Measurements from ENCODE around the gene CALML4.
"Not testable (repeated sequence)": the region's sequence is repeated elsewhere in the genome, so short reads cannot be mapped to it uniquely, and the experiment has no call there.

Gene CALML4

GRCh38 chr15:68207176-68207935, 2.2 kb upstream of the CALML4 start:
- FAIRE-seq: no peak

GRCh38 chr15:68206711-68207151, 1.6 kb upstream of the CALML4 start:
- no peak for FAIRE-seq

DNA sequence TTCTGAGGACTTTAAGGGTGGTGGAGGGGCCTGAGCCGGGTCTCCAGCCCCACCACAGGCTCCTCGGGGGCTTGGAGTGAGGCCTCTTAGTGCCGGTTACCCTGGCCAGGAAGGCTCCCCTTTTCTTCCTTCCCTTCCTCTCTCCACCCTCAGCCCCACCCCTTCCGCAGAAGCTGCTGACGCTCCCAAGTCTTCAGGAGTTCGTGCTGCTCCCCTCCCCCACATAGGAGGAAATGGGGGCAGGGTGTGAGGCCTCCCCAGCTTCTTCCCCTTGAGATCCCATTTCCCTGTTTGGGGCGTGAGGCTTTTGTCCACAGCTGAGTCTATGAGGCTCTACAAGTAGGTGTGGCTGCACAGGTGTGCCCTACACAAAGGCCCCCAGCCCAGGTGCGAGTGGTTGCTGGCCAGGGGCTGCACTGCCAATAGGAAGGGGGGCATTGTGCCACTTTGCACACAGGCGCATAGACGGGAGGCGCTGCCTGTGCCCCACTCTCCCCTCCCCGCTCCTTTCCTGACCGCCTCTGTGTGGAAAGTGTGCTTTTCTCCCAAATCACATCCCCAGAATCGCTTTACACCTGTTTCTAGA, 915 bp upstream of the CALML4 start:
- FAIRE-seq: no peak

- FAIRE-seq: no peak
Observed at GRCh38 chr15:68205558-68205944, 419 bp upstream of the CALML4 start.

GRCh38 chr15:68204361-68204760, 771 bp downstream of the CALML4 start:
- FAIRE-seq: no peak

DNA sequence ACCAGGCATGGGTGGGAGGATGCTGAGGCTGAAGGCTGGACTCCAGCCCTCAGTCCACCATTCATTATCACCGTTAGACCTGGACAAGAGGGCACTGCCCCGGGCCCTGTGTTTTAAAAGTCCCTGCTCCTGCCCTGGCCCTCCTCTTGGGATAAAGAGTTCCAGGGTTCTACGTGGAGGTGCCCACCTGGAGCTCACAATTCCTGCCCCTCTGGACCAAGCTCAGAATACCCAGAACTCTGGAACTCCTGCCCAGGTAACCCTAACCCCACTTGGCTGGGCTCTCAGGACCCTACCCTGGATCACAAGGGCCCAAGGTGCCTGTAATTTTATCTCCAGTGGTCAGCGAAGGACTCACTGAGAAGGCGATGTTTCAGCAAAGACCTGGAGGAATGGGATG, 1.2 kb downstream of the CALML4 start:
- FAIRE-seq: no peak

GRCh38 chr15:68203486-68203885, 1.6 kb downstream of the CALML4 start:
- no peak for FAIRE-seq

DNA sequence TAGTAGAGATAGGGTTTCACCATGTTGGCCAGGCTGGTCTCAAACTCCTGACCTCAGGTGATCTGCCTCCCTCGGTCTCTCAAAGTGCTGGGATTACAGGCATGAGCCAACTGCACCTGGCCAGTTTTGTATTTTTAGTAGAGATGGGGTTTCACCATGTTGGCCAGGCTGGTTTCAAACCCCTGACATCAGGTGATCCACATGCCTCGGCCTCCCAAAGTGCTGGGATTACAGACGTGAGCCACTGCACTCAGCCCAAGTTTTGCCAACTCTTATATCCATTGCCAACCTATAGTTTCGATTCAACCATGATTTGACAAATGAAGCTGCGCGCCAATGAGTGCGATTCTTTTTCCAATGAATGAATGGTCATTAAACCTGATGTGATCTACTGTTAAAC, 2.1 kb downstream of the CALML4 start:
- FAIRE-seq: not testable (repeated sequence)

DNA sequence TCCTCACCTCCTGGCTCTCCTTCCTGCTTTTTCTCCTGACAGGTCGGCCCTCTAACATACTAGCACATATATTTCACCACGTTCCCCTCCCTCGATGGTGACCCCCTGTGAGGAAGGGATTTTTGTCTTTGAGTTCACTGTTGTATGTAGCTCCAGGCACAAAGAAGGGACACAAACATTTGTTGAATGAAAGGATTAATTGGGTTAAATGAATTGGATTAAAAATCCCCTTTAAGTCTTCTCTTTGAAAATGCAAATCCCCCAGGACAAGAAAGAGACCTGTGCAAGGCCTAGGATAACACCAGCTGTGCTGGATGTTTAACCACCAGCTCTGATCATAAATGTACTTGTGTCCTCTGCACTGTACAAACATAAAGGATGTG, 3.3 kb downstream of the CALML4 start:
- no peak for FAIRE-seq

DNA sequence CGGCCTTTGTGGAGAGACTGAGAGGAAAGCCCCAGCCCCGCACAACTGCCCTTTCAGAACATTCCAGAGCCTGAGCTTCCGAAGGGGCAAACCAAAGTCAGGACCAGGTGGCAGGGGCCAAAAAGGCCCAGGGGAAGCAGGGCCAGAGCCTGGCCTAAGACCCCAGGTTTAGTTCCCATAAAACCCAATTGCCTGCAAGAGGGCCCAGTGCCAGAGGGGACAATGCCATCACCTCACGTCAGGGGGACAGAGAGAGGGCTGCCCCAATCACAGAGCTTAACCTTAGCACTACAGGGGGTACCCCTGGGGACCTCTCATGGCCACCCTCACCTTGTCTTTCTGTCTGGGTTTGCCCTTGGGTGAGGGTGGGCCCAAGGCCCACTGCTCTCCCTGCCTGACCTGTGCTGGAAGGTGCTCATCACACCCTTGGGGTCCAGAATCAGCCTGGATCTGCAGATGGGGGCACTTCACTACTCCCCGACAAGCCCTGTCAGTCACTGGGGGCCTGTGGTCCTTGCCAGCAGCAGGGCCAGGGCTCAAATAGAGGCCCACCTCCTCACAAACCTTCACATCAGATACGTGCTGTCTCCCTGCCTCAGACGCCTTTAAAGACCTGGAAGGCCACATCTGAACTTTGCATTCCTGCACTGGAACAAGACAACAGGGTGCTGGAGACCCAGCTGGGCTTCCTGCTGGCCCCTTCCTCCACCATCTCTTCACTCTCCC, 3.8 kb downstream of the CALML4 start:
- no peak for FAIRE-seq

GRCh38 chr15:68200016-68200861, 4.9 kb downstream of the CALML4 start:
- FAIRE-seq: no peak

GRCh38 chr15:68199340-68199739, 5.8 kb downstream of the CALML4 start:
- FAIRE-seq: no peak

DNA sequence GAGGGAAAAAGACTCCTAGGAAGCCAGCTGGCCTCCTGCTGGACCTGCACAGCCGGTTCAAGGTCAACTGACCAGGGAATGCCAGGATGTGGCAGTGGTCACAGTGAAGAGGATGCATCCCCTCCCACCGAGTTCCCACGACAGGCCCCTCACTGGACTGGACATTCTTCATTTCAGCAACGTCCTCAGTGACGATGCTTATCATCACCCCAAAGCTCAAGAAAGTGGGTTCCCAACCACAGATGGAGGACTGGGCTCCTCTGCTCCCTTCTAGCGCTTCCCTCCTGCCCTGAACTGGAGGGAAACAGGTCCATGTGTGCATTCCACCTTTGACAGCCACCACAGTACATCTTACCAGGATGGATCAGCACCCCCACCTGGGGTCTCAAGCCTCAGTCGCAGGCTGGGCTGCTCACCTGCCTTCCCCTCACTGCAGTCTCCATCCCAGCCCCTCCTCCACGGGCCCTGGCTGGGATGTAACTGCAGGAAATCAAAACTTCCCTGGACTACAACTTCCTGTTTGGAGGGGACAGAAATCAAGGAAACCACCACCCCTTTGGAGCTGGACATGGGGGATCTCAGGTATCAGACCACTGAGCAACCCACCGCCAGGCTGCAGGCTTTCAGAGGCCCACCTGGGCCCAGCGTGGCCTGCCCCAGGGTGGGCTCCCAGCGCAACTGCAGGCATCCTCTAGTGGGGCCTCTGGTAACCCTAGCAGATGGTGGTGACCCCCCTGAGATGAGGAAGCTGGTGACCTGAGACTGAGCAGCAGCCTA, 7.3 kb downstream of the CALML4 start:
- no peak for FAIRE-seq

- FAIRE-seq: no peak
Observed at GRCh38 chr15:68197170-68197492, 8.0 kb downstream of the CALML4 start.

GRCh38 chr15:68196445-68197169, 8.5 kb downstream of the CALML4 start:
- no peak for FAIRE-seq

- FAIRE-seq: no peak
Observed at GRCh38 chr15:68195336-68196112, 9.6 kb downstream of the CALML4 start.

DNA sequence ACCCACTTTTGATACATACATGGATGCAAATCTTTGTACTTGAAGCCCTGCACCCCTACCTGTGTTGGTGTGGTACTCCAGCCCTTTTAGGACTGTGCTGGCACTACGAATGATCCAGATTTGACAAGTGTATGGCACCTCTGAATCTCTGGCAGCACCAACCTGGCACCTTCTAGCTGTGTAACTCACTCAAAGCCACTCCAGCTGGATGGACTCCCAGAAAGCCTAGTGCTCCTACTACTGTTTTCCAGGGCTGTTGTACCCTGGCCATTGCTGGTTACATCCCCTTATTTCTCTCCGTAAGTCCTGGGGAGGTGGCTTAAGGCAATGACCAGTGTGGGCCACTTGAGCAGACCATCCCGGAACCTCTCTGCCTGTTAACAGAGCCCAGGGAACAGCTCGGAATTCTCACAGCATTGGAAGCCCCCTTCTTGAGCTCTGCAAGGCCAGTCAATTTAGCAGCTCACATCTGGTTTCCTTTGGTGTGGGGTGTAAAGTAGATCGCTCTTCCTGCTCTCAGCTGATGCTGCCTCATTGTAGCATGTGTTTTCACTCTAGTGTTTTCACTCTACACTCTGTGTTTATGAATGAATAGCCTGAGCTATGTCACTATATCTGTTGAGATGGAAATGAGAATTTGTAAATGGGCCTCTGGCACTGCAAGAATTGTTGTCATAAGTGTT, 12.2 kb downstream of the CALML4 start:
- FAIRE-seq: no peak

GRCh38 chr15:68192117-68192516, 13.0 kb downstream of the CALML4 start:
- FAIRE-seq: no peak

DNA sequence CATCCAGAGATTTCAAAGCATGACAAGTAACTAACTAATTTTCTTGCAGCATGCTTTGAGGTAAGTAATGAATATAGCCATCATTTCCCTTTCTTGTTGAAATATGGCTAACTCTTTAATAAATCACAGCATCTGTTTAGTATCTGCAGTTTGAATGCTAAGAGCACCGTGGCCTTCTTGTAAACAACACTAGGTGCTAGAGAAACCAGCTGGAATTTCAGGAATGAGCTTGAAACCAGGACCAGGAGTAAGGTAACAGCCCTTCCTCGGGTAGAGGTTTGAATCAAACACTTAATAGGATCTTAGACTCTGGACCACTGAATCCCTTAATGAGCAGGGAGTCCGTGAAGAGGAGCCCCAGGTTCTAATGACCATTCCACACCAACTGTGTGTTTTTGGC, 13.6 kb downstream of the CALML4 start:
- no peak for FAIRE-seq

DNA sequence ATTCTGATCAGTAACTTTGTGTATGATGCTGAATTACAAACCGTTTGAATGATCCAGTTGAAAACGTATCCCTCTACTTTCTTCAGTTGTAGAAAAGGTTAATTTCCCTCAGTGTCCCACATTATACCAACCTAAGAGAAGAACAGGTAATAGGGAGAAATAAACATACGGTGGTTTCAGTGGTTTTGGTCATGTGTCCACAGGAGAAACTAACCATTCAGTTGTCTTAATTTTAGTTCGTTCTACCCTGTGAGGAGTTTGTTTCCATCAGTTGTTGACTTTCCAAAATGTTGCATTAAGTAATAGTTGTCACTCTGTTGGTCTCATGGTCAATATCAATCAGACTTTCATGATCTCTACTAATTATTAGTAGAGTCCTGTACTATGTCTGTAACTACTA, 15.1 kb downstream of the CALML4 start:
- no peak for FAIRE-seq

All from islet of Langerhans (tissue), 1 donor.